ENCODE measurements around the gene NOP56.

Gene NOP56

GRCh38 chr20:2651772-2652723, at the start of gene NOP56:
Gene NOP56 (plus strand): TSS chr20:2652632. CDS start chr20:2652661, 29 bp downstream.
- peak; percentile 89 for DNase-seq

- DNase-seq: no peak
These were observed 49.7 kb upstream of the NOP56 start for GRCh38 chr20:2602746-2603145.

GRCh38 chr20:2603816-2604505, 48.5 kb upstream of the NOP56 start:
- peak; percentile 62 for DNase-seq

GRCh38 chr20:2604506-2604835, 48.0 kb upstream of the NOP56 start:
- DNase-seq: peak; percentile 29

- no peak for DNase-seq
These were observed 45.9 kb upstream of the NOP56 start for GRCh38 chr20:2606507-2607006.

GRCh38 chr20:2610326-2610725, 42.1 kb upstream of the NOP56 start:
- DNase-seq: no peak

- peak; percentile 28 for DNase-seq
These were observed 41.3 kb upstream of the NOP56 start for GRCh38 chr20:2610941-2611720.

GRCh38 chr20:2612073-2612472, 40.4 kb upstream of the NOP56 start:
- no peak for DNase-seq

GRCh38 chr20:2616634-2617033, 35.8 kb upstream of the NOP56 start:
- DNase-seq: no peak

GRCh38 chr20:2617099-2617714, 35.2 kb upstream of the NOP56 start:
- DNase-seq: no peak

GRCh38 chr20:2618815-2619214, 33.6 kb upstream of the NOP56 start:
- no peak for DNase-seq

GRCh38 chr20:2619337-2619736, 33.1 kb upstream of the NOP56 start:
- no peak for DNase-seq

- DNase-seq: no peak
These were observed 32.4 kb upstream of the NOP56 start for GRCh38 chr20:2619961-2620595.

GRCh38 chr20:2624190-2624589, 28.2 kb upstream of the NOP56 start:
- no peak for DNase-seq

- DNase-seq: no peak
These were observed 27.4 kb upstream of the NOP56 start for GRCh38 chr20:2625062-2625461.

- DNase-seq: no peak
These were observed 25.4 kb upstream of the NOP56 start for GRCh38 chr20:2626853-2627541.

- DNase-seq: no peak
These were observed 21.2 kb upstream of the NOP56 start for GRCh38 chr20:2631228-2631627.

GRCh38 chr20:2633381-2633780, 19.1 kb upstream of the NOP56 start:
- no peak for DNase-seq

- no peak for DNase-seq
These were observed 15.2 kb upstream of the NOP56 start for GRCh38 chr20:2637246-2637645.

GRCh38 chr20:2640260-2640659, 12.2 kb upstream of the NOP56 start:
- no peak for DNase-seq

- DNase-seq: no peak
These were observed 11.5 kb upstream of the NOP56 start for GRCh38 chr20:2640899-2641298.

- DNase-seq: no peak
These were observed 8.7 kb upstream of the NOP56 start for GRCh38 chr20:2643708-2644107.
